Ovary (tissue), 9 donors: ENCODE measurements around the gene TRAF3. TPM values are rescaled to one million over a fixed set of nuclear protein-coding genes. Genes with fewer than 3 reads are reported as not detected.

Experiments used
- DNase-seq, 5 donors: peaks; one replicate each; pipeline ENCODE4 v3.0.0-alpha.2; 2019 to 2020
- H3K27ac ChIP-seq, 2 donors: fragments of 200-600 bp; one replicate each; pipeline versions ENCODE4 v1.5.1 to v1.8.0; 2019 to 2022
- H3K27me3 ChIP-seq: fragments of 200-600 bp; one replicate; pipeline ENCODE4 v1.8.0; 2022
- H3K36me3 ChIP-seq: fragments of 200-600 bp; sonication (generic); one replicate; pipeline ENCODE4 v1.5.1; 2019
- H3K4me1 ChIP-seq: one replicate; pipeline ENCODE4 v1.8.1; 2013; ENCODE audit warnings: mild to moderate bottlenecking, moderate library complexity; ENCODE audit not compliant: insufficient read depth
- H3K4me3 ChIP-seq: fragments of 200-600 bp; sonication (generic); one replicate; pipeline ENCODE4 v1.5.1; 2017
- H3K9me3 ChIP-seq, 2 donors: fragments of 200-600 bp in 1 of 2; sonication (generic) in 1 of 2; one replicate each; pipeline versions ENCODE4 v1.5.1 to v1.8.1; 2013 to 2019; ENCODE audit warnings: mild to moderate bottlenecking in 1 of 2, moderate library complexity in 1 of 2
- EP300 ChIP-seq: sonication (generic); formaldehyde crosslinking; IDR thresholded peaks from one replicate; pipeline ENCODE4 v1.6.1; 2017; ENCODE audit warnings: antibody characterized with exemption
- POLR2A ChIP-seq: fragments of 450-650 bp; IDR thresholded peaks from one replicate; pipeline ENCODE4 v1.6.1; 2017; ENCODE audit warnings: antibody characterized with exemption, mild to moderate bottlenecking, moderate library complexity
- WGBS, 3 donors: extraction: QIAGEN DNeasy Blood & Tissue Kit in 1 of 3; methylation state at CpG; one replicate each; pipeline versions ENCODE4 v1.1.5 to v1.1.7; 2013 to 2017; 5-methylcytosine and 5-hydroxymethylcytosine counted together
- intact Hi-C, 4 donors: fragments of 100-400 bp; cut with DNase I; formaldehyde crosslinking; loops; one replicate each; pipeline versions ENCODE4 v1.11.0 to v1.15.1; 2022 to 2023
- polyA plus RNA-seq, 2 donors: library from polyadenylated mRNA; stranded (reverse); fragments of 200-250 nt in 1 of 2; fragments of 350-450 nt in 1 of 2; fragmentation: Illumina TruSeq in 1 of 2; extraction: RNeasy Lipid Tissue Mini Kit (QIAGEN cat#74804) in 1 of 2; gene quantifications; one replicate each; pipeline ENCODE4 v1.2.3, GENCODE V29; 2013 to 2014
- total RNA-seq, 7 donors: library from RNA; depleted of rRNA in 2 of 7; stranded (reverse); fragments of >200 nt in 2 of 7; fragmentation: NEBNext Ultra II Directional in 3 of 7; extraction: Animal tissue kit (Norgen Biotek cat#: 25700) in 3 of 7; gene quantifications; one replicate each; pipeline versions ENCODE4 v1.1.0 to v1.2.4, GENCODE V29; 2016 to 2023
- TF ChIP-seq, protein P1 (sequence below), 3 donors: fragments of 450-650 bp in 2 of 3; fragments of 200-600 bp in 1 of 3; IDR thresholded peaks; one replicate each; pipeline versions ENCODE4 v1.5.1 to v1.8.0; 2016 to 2022; ENCODE audit warnings: antibody characterized with exemption in 3 of 3, mild to moderate bottlenecking in 1 of 3
- donor health status: DM: no; HTN: no; CAD: no; lungs with moderate emphysema.
- donor health status: DM: no; HTN: no; CAD: no.
- donor health status: Bipolar disorder and iron deficiency.
- donor health status: DM: yes; HTN: yes; CAD: no.
- donor health status: DM: no; HTN: no; CAD: no.
- donor health status: DM: yes; HTN: yes; CAD: no.

TRAF3 gene
- total and polyA plus RNA-seq, 9 donors, result 2.9 to 17.0 (median 11.4) TPM

DNA sequence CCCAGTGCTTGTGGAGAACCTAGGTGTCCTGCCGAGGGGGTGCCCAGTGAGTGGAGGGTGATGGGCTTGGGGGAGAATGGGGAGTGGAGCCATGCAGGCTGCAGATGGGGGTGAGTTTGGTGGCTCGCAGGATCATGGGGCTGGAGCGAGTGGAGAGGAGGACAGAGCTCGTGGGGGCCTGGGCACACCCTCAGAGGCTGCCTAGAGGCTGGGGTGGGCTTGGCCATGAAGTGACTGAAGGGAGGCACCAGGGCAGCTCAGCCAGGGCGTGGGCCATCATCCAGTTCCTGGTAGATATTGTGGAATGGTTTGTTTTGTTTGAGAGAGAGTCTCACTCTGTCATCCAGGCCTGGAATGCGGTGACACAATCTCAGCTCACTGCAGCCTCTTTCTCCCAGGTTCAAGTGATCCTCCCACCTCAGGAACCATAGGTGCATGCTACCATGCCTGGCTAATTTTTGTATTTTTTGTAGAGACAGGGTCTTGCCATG, 101.8 kb downstream of the TRAF3 start:
- Histone ChIP-seq H3K9me3 (no peaks in the 10 kb centered on the region), H3K4me1 (no peaks in the 10 kb centered on the region), H3K27ac (no peak overlapping the region), H3K27me3 (no peaks in the 10 kb centered on the region), H3K36me3 (no peaks in the 10 kb centered on the region), H3K4me3 (no peak overlapping the region)
- no peak for DNase-seq
- 90 to 94% (median 94%) methylated on average over 6 of the region's 6 CpGs for WGBS, 3 donors
- intact Hi-C loops, result no loop called here
- TF ChIP-seq EP300, result no peak
- no peak for TF ChIP-seq POLR2A
- TF ChIP-seq, protein P1, sequence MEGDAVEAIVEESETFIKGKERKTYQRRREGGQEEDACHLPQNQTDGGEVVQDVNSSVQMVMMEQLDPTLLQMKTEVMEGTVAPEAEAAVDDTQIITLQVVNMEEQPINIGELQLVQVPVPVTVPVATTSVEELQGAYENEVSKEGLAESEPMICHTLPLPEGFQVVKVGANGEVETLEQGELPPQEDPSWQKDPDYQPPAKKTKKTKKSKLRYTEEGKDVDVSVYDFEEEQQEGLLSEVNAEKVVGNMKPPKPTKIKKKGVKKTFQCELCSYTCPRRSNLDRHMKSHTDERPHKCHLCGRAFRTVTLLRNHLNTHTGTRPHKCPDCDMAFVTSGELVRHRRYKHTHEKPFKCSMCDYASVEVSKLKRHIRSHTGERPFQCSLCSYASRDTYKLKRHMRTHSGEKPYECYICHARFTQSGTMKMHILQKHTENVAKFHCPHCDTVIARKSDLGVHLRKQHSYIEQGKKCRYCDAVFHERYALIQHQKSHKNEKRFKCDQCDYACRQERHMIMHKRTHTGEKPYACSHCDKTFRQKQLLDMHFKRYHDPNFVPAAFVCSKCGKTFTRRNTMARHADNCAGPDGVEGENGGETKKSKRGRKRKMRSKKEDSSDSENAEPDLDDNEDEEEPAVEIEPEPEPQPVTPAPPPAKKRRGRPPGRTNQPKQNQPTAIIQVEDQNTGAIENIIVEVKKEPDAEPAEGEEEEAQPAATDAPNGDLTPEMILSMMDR (IDR thresholded peaks at IDR 0.05), result no peak

DNA sequence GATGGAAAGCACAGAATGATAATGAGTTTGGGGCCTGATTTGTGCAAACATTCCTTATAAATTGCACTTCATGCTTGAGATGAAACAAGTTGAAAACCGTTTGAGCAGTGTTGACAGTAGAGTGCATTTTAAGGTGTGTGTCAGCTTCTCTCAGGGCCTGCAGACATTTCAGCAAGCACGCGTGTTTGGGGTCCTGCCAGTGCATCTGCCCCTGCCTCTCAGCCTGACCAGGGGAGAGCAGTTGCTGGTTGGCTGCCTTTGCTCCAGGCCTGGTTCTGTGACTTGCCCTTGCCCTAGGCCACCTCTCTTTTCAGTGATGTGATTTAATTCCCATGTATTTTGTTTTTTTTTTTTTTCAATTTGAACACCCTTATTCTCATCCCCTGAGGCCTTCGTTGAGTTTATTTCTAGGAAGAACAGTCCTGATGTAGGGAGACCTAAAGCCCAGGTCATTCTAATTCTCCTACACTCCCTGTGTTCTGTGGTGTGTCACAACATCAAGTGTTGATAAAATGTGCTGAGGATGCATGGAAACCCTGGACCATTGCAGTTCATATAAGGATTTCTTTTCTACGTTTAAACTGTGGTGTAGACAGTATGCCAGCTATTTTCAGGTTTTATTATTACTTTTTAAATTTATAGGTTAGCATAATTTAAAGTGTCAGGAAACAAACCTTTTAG, 105.1 kb downstream of the TRAF3 start:
- DNase-seq, result no peak
- Histone ChIP-seq H3K4me1 (no peaks in the 10 kb centered on the region), H3K27me3 (no peaks in the 10 kb centered on the region), H3K4me3 (no peak overlapping the region), H3K36me3 (no peaks in the 10 kb centered on the region), H3K9me3 (no peaks in the 10 kb centered on the region), H3K27ac (no peak overlapping the region)
- no peak for TF ChIP-seq EP300
- WGBS, 3 donors, result 66 to 81% (median 74%) methylated on average over 5 of the region's 5 CpGs
- intact Hi-C loops, result no loop called here

DNA sequence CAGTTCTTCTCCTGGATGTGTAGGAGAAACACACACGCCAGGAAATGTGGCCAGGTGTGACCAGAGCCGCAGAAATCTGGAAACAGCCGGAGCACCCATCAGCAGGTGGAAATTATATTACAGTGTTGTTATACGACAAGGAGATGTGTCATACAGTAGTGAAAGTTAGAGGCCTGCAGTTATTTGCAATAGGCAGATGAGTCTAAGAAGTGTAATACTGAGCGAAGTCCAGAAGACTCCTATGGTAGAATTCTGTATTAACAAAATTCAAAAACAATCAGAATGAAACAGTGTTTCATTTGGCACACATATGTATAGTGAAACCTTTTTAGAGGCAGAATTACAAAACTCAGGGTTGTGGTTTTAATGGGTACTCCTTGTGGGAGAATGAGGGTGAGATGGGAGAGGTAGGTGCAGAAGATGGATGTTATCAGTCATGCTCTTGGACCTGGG, 105.9 kb downstream of the TRAF3 start:
- no peaks in the 10 kb centered on the region for H3K4me1 ChIP-seq
- TF ChIP-seq POLR2A, result no peak
- TF ChIP-seq, protein P1 (IDR thresholded peaks at IDR 0.05), result no peak
- no peak for TF ChIP-seq EP300
- no peak overlapping the region for H3K27ac ChIP-seq
- whole genome bisulfite sequencing, 3 donors, result 91 to 95% (median 92%) methylated on average over 5 of the region's 5 CpGs
- no peaks in the 10 kb centered on the region for H3K9me3 ChIP-seq
- H3K36me3 ChIP-seq, result no peaks in the 10 kb centered on the region
- DNase-seq, result no peak
- no peaks in the 10 kb centered on the region for H3K27me3 ChIP-seq
- intact Hi-C loops, result no loop called here
- no peak overlapping the region for H3K4me3 ChIP-seq

DNA sequence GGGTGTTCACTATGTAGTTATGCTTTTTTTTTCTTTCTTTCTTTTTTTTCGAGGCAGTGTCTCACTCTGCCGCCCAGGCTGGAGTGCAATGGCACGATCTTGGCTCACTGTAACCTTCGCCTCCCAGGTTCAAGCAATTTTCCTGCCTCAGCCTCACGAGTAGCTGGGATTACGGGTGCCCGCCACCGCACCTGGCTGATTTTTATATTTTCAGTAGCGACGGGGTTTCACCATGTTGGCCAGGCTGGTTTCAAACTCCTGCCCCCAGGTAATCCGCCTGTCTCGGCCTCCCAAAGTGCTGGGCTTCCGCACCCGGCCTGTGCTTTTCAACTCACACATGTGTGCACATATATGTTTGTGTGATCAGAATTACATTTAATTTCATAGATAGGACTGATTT, 106.3 kb downstream of the TRAF3 start:
- intact Hi-C loops, result no loop called here
- TF ChIP-seq POLR2A (no peak), EP300 (no peak)
- TF ChIP-seq, protein P1 (IDR thresholded peaks at IDR 0.05), result no peak
- Histone ChIP-seq H3K9me3 (no peaks in the 10 kb centered on the region), H3K4me1 (no peaks in the 10 kb centered on the region), H3K27me3 (no peaks in the 10 kb centered on the region), H3K27ac (no peak overlapping the region), H3K4me3 (no peak overlapping the region), H3K36me3 (no peaks in the 10 kb centered on the region)
- DNase-seq, result no peak
- WGBS, 3 donors, result 95 to 97% (median 96%) methylated on average over 14 of the region's 14 CpGs

DNA sequence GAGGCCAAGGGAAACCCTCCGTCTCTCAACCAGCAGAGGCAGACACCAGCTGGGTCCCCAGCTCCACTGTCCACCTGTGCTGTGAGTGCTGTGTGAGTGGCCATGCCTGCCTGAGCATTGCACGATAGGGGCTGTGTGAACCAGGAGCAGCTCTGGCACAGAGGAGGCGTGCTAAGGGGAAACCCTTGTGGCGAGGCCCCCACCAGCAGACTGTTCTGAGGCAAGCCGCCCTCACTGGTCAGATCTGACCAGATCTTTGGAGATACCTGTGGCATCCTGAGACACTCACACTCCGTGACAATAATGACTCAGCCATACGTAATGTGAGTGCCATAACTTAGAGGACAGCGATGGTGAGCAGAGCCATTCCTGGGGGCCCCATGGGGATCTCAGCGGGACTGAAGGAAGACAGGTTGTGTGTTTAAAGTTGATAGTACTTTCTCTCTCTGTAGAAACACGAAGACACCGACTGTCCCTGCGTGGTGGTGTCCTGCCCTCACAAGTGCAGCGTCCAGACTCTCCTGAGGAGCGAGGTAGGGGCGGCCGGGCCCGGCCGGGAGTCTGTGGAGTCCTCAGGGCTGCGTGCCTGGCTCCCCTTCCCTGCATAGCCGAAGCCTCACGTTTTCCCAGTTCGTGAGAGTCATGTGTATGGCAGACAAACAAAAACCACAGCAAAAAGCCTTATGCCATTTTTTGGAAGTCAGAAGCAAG, 108.6 kb downstream of the TRAF3 start:
- TF ChIP-seq, protein P1 (IDR thresholded peaks at IDR 0.05), result no peak
- TF ChIP-seq EP300 (no peak), POLR2A (no peak)
- Histone ChIP-seq H3K4me3 (no peak overlapping the region), H3K27me3 (no peaks in the 10 kb centered on the region), H3K9me3 (no peaks in the 10 kb centered on the region), H3K4me1 (no peaks in the 10 kb centered on the region), H3K27ac (no peak overlapping the region), H3K36me3 (no peaks in the 10 kb centered on the region)
- no peak for DNase-seq
- WGBS, 3 donors, result 92 to 96% (median 96%) methylated on average over 22 of the region's 22 CpGs
- intact Hi-C loops, result no loop called here
